Heart right ventricle (tissue), 16 donors: Measurements from ENCODE around the gene PNMA1. TPM values are rescaled to one million over a fixed set of nuclear protein-coding genes. Genes with fewer than 3 reads are reported as not detected.
A peak's percentile ranks its signal among the peaks of the same experiment; 100 is the strongest.

Experiments
- ATAC-seq, 8 donors: fragments of 200-7000 bp; cut with Tn5 transposase; one replicate each; pipeline ENCODE4 v1.9.1; 2020; ENCODE audit warnings: mild to moderate bottlenecking in 8 of 8, moderate library complexity in 8 of 8, moderate number of reproducible peaks in 1 of 8
- DNase-seq, 2 donors: peaks; one replicate each; pipeline ENCODE4 v3.0.0-alpha.2; 2020
- H3K27ac ChIP-seq, 10 donors: fragments of 200-600 bp; sonication (generic) in 2 of 10; one replicate each; pipeline versions ENCODE4 v1.5.0 to v1.8.0; 2020 to 2022; ENCODE audit warnings: mild to moderate bottlenecking in 3 of 10
- H3K27me3 ChIP-seq, 7 donors: fragments of 200-600 bp; one replicate each; pipeline ENCODE4 v1.8.0; 2021 to 2022; ENCODE audit warnings: mild to moderate bottlenecking in 2 of 7
- H3K36me3 ChIP-seq, 9 donors: fragments of 200-600 bp; sonication (generic) in 1 of 9; one replicate each; pipeline versions ENCODE4 v1.5.0 to v1.8.0; 2020 to 2022; ENCODE audit warnings: mild to moderate bottlenecking in 2 of 9
- H3K4me1 ChIP-seq, 9 donors: fragments of 200-600 bp; sonication (generic) in 1 of 9; one replicate each; pipeline versions ENCODE4 v1.5.0 to v1.8.0; 2020 to 2022; ENCODE audit warnings: mild to moderate bottlenecking in 4 of 9
- H3K4me3 ChIP-seq, 10 donors: fragments of 200-600 bp; sonication (generic) in 2 of 10; one replicate each; pipeline versions ENCODE4 v1.5.0 to v1.8.0; 2020 to 2022; ENCODE audit warnings: mild to moderate bottlenecking in 7 of 10, moderate library complexity in 2 of 10
- H3K9me3 ChIP-seq, 11 donors: fragments of 200-600 bp in 10 of 11; sonication (generic) in 2 of 11; one replicate each; pipeline versions ENCODE4 v1.5.0 to v1.8.0; 2013 to 2022; ENCODE audit warnings: mild to moderate bottlenecking in 2 of 11, control low read depth in 1 of 11, moderate library complexity in 1 of 11
- WGBS, 2 donors: extraction: QIAGEN DNeasy Blood & Tissue Kit; methylation state at CpG; one replicate each; pipeline ENCODE4 v1.1.7; 2013; ENCODE audit warnings: inconsistent platforms in 1 of 2; 5-methylcytosine and 5-hydroxymethylcytosine counted together
- intact Hi-C, 10 donors: fragments of 100-400 bp; cut with DNase I; formaldehyde crosslinking; loops; one replicate each; pipeline versions ENCODE4 v1.11.1 to v1.14.2; 2022
- polyA plus RNA-seq, 2 donors: library from polyadenylated mRNA; stranded (reverse); fragments of 200-250 nt; gene quantifications; one replicate each; pipeline ENCODE4 v1.2.3, GENCODE V29; 2013
- total RNA-seq, 10 donors: library from RNA; stranded (reverse); fragmentation: NEBNext Ultra II Directional in 3 of 10; extraction: Animal tissue kit (Norgen Biotek cat#: 25700) in 3 of 10; gene quantifications; one replicate each; pipeline versions ENCODE4 v1.2.1 to v1.2.4, GENCODE V29; 2021 to 2023
- TF ChIP-seq, protein P1 (sequence below), 9 donors: fragments of 200-600 bp; sonication (generic) in 2 of 9; IDR thresholded peaks; one replicate each; pipeline versions ENCODE4 v1.5.0 to v1.8.0; 2021 to 2022; ENCODE audit warnings: antibody characterized with exemption in 9 of 9, mild to moderate bottlenecking in 5 of 9, moderate library complexity in 1 of 9
- donor health status: Arrhythmogenic right ventricular cardiomyopathy.
- donor health status: ischemic (EF 13 %, LVEDD 7.1; RV severe dilation, severe dysfunction).
- donor health status: healthy with polysubstance abuse.
- donor health status: DM: no; HTN: yes; CAD: no.
- donor health status: DM: no; HTN: no; CAD: no.
- donor health status: ischemic (EF 25% LVEDD 6.9; RV normal size, moderate dysfunction).
- donor health status: ischemic (EF 25% LVEDD 5.7; RV mildly dilated, moderate dysfunction).
- donor health status: healthy.
- donor health status: DM: yes; HTN: yes; CAD: no.
- donor health status: Ischemic cardiomyopathy.
- donor health status: ischemic (EF 35%, LVEDD 5.7; RV mildly dilated, moderate dysfunction).
- donor health status: nonischemic (EF 11% LVEDD 7.7; RV severe dilation, severe dysfunction).
- donor health status: DM: yes; HTN: yes; CAD: no.
- donor health status: PGD.
- donor health status: ischemic (EF 29% LVEDD 5.4; RV normal size, mild dysfunction).
- donor health status: nonischemic (EF 23%, LVEDD 6.1; RV moderate dilation, normal function).

The PNMA1 gene
- total and polyA plus RNA-seq, 12 donors = 6.6 to 30.8 (median 23.1) TPM

DNA sequence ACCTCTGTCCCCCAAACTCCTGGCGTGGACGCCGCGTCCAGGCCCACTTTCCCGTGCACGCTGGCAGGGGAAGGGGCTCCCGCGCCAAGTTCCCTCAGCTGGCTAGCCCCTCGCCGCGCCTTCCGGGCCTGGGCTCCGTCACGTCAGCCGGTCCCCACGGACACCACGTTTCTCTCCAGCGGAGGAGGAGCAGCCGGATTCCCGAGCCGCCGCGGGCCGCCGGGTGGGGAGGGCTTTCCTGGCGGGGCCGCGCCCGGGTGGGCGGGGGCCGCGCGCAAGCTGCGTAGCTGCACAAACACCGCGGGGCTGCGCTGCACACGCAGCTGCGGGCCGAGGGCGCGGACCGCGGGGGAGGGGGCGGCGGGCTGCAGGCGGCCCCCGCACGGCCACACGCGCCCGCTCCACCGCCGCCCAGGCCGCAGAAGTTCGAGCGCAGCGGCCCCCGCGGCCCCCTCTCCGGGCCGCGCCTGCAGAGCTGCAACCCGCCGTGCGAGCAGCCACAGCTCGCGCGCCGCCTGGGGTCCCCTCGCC is 45.1 kb upstream of the PNMA1 start:
- H3K36me3 ChIP-seq = no peaks in the 10 kb centered on the region
- peak; percentile 86 to 87 for DNase-seq
- H3K9me3 ChIP-seq = no peaks in the 10 kb centered on the region
- H3K4me1 ChIP-seq = peaks cover 59 to 89% (median 86%) of the 10 kb centered on the region in 9 donors
- peak; percentile 13 to 48 (median 32) for ATAC-seq
- intact Hi-C loops = no loop called here
- peak overlapping the region; percentile 93 to 100 (median 98) for H3K27ac ChIP-seq
- TF ChIP-seq, protein P1, sequence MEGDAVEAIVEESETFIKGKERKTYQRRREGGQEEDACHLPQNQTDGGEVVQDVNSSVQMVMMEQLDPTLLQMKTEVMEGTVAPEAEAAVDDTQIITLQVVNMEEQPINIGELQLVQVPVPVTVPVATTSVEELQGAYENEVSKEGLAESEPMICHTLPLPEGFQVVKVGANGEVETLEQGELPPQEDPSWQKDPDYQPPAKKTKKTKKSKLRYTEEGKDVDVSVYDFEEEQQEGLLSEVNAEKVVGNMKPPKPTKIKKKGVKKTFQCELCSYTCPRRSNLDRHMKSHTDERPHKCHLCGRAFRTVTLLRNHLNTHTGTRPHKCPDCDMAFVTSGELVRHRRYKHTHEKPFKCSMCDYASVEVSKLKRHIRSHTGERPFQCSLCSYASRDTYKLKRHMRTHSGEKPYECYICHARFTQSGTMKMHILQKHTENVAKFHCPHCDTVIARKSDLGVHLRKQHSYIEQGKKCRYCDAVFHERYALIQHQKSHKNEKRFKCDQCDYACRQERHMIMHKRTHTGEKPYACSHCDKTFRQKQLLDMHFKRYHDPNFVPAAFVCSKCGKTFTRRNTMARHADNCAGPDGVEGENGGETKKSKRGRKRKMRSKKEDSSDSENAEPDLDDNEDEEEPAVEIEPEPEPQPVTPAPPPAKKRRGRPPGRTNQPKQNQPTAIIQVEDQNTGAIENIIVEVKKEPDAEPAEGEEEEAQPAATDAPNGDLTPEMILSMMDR (IDR thresholded peaks at IDR 0.05) = no peak
- no peaks in the 10 kb centered on the region for H3K27me3 ChIP-seq
- H3K4me3 ChIP-seq = peak overlapping the region; percentile 54 to 90 (median 80)
- 0 to 1% methylated on average over 55 to 68 of the region's 71 CpGs for WGBS, 2 donors

DNA sequence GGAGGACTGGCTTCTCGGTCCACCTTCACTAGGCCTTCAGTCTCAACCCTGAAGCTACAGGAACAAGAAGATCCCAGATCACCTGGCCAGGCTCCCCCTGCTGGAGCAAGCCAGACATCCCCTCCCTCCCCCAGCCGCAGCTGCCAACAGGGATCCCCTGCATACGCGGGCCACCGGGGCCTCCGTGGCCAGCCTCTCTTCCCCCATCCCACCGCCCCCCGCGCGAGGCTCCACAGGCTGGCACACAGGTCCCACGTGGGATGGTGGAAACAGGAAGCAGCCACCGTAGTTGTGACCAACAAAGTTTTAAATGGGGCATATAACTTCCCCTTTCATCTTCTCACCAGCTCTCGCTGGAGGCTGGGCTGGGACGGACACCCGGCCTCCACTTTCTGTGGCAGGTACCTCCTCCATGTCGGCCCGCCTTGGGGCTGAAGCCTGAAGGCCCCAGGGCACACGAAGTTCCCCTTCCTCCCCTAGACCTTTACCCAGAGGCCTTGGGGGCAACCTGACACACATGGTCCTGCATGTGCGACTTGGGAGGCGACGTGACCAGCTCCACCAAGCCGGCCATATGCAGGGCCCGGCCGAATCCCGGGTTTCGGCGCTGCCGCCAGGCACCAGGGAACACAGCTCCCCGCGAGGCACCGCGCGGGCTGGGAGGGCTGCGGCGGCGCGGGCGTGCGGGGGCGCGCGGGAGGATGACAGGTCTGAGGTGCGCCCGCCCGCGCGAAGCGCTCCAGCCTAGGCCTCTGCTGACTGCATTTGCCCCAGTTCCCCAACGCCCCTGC is 44.4 kb upstream of the PNMA1 start:
- peaks cover 60 to 89% (median 86%) of the 10 kb centered on the region in 9 donors for H3K4me1 ChIP-seq
- ATAC-seq (peak in 2 of 8 donors; percentile 3 to 5), DNase-seq (peak; percentile 61 to 65)
- no peaks in the 10 kb centered on the region for H3K9me3 ChIP-seq
- no peaks in the 10 kb centered on the region for H3K36me3 ChIP-seq
- TF ChIP-seq, protein P1 (IDR thresholded peaks at IDR 0.05) = peak; percentile 35 to 65 (median 60)
- intact Hi-C loops = no loop called here
- H3K27ac ChIP-seq = peak overlapping the region; percentile 87 to 100 (median 98)
- 7 to 8% methylated on average over 45 to 49 of the region's 49 CpGs for WGBS, 2 donors
- H3K4me3 ChIP-seq = peak overlapping the region; percentile 10 to 90 (median 80)
- H3K27me3 ChIP-seq = no peaks in the 10 kb centered on the region

DNA sequence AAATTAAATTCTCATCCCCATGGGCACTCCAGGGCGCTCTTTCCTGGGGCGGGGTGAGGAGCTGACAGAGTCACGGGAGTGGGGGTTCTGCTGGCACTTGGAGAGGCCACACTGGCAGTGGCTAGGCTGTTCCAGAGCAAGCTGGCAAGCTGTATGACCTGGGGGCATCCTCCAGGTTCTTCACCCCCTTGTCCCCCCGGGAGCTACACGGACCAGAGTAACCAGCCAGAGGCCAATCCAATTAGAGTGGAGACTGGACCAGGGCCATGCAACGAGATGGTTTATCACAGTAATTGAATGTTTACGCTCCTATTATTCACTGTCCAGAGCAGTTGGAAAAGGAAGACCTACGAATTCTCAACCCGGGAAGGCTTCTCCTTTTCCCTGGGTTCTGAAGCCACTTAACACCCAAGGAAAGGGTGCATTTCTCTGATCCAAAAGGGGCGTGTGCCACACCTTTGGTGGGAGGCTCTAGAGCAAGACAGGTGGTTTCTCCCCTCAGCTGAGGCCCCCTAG is 43.8 kb upstream of the PNMA1 start:
- 33 to 41% methylated on average over 10 of the region's 10 CpGs for WGBS, 2 donors
- Histone ChIP-seq H3K4me3 (peak overlapping the region; percentile 10 to 90 (median 80)), H3K9me3 (no peaks in the 10 kb centered on the region), H3K4me1 (peaks cover 63 to 89% (median 87%) of the 10 kb centered on the region in 9 donors), H3K36me3 (no peaks in the 10 kb centered on the region), H3K27ac (peak overlapping the region; percentile 87 to 100 (median 98)), H3K27me3 (no peaks in the 10 kb centered on the region)
- TF ChIP-seq, protein P1 (IDR thresholded peaks at IDR 0.05) = no peak
- intact Hi-C loops = no loop called here
- DNase-seq (no peak), ATAC-seq (no peak)

DNA sequence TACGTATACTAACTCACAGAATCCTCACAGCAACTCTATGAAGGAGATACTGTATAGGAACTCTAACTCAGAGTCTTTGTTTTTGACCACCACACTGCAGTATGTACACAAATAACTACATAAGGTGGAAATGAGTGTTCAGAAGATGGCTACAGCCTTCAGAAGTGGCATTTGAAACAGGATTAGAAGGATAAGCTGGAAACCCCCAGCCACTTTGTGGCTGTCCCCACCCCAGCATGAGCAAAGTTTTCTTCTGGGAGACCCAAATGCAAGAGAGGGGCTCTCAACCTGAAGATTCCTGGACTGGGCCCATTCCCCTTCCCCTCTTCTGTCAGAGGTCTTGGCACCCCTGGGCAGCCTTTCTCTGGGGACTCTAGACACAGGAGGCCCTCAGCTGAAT is 43.2 kb upstream of the PNMA1 start:
- no peaks in the 10 kb centered on the region for H3K27me3 ChIP-seq
- TF ChIP-seq, protein P1 (IDR thresholded peaks at IDR 0.05) = no peak
- ATAC-seq (no peak), DNase-seq (no peak)
- peak overlapping the region; percentile 87 to 100 (median 98) for H3K27ac ChIP-seq
- no peaks in the 10 kb centered on the region for H3K9me3 ChIP-seq
- 88 to 90% methylated on average over 1 of the region's 1 CpG for WGBS, 2 donors
- H3K4me1 ChIP-seq = peaks cover 63 to 89% (median 87%) of the 10 kb centered on the region in 9 donors
- intact Hi-C loops = no loop called here
- peak overlapping the region in 4 of 10 donors; percentile 65 to 90 (median 82) for H3K4me3 ChIP-seq
- no peaks in the 10 kb centered on the region for H3K36me3 ChIP-seq
